Measurements from ENCODE around the gene SMAD7.

DNA sequence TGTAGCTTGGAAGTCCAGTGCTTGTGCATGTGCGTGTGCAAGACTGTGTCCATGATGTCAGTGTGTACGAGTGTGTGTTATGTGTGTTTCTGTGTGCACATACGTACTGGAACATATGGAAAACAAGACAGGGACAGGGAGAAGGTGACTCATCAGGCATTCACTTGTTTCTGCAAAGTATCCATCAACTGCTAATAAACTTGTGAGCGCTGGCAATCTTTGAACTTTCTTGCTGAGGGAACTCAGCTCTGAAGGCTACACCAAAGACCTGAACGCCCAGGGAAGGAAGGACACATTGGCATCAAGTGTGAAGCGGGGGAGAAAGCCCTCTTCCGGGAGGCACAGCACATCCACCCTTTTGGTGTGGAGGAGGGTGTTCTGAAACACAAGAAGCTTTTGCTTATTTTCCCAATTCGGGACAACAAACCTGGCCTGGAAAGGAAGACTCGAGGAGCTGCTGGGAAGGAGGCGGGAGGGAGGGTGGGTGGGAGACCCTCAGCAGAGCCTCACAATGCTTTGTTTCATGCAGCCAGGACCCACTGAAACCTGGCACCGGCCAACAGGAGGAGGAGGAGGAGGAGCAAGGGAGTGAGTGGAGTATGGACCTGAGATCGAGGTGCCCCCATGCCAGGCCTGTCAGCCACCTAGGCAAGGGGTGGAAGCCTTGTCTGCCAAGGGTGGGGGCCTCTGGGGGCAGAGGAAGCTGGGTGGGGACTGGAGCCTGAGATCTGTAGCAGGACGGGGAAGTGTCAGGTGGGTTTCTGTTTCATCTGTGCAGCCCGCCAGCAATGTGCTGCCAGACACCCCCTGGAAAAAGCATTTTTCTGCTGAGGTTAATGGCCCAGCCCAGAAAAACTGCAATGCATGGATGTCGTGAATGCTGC is 26.8 kb downstream of the SMAD7 start:
- no peak for TF ChIP-seq CTCF (IDR thresholded peaks at IDR 0.05)
- no peak for TF ChIP-seq POLR2AphosphoS5 (IDR thresholded peaks at IDR 0.05)

All from esophagus muscularis mucosa (tissue), 3 donors.